HG02852 (cell line): ENCODE measurements around the gene STK10.

Source experiments
- ATAC-seq: cut with Tn5 transposase; IDR thresholded peaks from one replicate; pipeline ENCODE4 v1.9.1; 2021; ENCODE audit warnings: mild to moderate bottlenecking, moderate library complexity; ENCODE audit not compliant: unreplicated experiment

Gene STK10

GRCh38 chr5:172063463-172064235, 124.4 kb downstream of the STK10 start:
- ATAC-seq, result no peak

GRCh38 chr5:172059661-172060100, 128.3 kb downstream of the STK10 start:
- no peak for ATAC-seq

GRCh38 chr5:172058088-172058487, 129.9 kb downstream of the STK10 start:
- ATAC-seq, result no peak

- no peak for ATAC-seq
Observed at GRCh38 chr5:172055996-172056395, 132.0 kb downstream of the STK10 start.

GRCh38 chr5:172055421-172055820, 132.6 kb downstream of the STK10 start:
- no peak for ATAC-seq

DNA sequence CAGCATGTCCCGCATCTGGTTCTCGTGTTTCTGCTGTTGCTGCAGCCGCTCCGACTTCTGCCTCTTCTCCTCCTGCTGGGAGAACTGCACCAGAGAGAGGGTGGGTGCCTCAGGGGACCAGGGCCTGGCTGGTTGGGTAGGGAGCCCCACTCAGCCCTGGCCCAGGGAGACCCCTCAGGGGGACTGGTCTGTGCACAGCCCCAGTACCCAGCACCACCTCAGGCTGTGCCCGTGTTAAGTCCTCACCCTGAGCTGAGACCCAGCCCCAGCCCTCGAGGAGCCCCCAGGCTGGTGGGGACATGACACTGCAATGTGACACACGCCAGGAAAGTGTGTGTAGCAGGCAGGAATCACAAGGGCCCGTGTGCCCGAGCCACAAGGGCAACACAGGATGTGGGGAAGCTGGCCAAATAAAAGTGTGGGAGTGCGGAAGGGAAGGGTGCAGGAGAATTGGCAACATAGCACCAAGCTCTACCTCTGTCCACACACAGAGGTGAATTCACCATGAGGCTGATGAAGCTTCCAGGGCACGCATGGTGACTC, 133.3 kb downstream of the STK10 start:
- ATAC-seq, result no peak

- ATAC-seq, result no peak
Observed at GRCh38 chr5:172052450-172053236, 135.4 kb downstream of the STK10 start.

DNA sequence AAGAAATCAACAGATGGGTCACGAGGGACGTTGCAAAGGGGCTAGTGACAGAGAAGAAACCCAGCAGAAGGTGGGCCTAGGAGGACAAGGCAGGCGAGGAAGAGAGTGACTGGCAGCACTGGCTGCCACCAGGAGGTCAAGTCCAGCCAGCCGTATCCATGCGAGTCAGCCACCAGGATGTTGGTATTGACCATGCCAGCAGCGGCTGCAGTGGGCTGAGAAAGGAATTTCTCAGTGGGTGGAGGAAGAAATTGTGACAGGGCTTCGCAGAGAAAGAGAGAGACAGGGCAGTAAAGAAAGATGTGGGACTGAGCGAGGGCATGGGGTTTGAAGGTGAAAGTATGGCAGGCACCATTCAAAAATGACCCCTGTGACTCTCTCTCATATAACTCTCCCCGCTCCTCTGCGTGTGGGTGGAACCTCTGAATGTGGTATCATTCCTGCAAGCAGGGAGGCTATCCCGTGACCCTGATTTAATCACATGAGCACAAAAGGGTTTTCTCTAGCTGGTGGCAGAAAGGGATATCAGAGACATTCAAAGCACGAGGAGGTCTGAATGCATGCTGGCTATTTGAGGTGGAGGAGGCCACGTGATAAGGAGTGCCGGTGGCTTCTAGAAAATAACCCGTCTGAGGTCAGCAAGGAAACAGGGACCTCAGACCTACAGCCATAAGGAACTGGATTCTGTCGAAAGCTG, 136.2 kb downstream of the STK10 start:
- ATAC-seq, result no peak

- ATAC-seq, result no peak
Observed at GRCh38 chr5:172050080-172050479, 137.9 kb downstream of the STK10 start.

DNA sequence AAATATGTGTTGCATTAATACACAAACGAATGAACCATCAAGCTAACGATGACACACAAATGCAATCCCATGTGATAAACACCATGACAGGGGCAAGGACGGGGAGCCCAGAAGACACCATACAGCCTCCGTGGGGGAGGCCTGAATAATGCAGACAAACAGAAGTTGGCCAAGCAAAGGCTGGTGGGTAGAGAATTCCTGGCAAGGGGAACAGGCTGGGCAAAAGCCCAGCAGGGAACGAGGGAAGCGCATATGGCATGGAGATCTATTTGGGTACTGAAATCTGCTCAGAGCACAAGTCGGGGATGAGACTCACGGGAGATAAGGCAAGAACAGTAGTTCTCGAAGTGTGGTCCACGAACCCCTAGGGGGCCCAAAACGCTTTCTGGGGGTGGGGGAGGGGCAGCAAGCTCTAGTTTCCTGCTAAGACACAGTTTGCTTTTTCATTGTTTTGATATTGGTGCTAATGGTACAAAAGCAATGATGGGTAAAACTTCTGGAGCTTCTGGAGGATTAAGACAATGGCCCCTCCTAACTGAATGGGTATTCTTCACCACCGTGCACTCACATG, 138.7 kb downstream of the STK10 start:
- ATAC-seq, result no peak

- no peak for ATAC-seq
Observed at GRCh38 chr5:172048539-172049101, 139.4 kb downstream of the STK10 start.

GRCh38 chr5:172048170-172048422, 139.9 kb downstream of the STK10 start:
- ATAC-seq, result no peak

DNA sequence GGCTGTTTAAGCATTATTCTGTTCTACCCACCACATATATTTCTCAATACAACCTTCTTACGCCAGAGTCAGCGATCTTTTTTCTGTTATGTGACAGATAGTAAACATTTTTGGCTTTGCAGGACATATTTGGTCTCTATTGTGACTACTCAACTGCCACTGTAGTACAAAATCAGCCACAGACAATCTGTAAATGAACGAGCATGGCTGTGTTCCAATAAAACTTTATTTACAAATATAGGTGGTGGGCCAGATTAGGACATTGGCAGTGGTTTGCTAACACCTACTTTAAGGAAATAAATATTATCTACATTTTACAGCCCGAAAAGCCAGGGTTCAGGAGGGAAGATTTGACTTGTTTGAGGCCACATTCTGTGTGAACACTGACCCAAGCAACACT, 141.4 kb downstream of the STK10 start:
- no peak for ATAC-seq

DNA sequence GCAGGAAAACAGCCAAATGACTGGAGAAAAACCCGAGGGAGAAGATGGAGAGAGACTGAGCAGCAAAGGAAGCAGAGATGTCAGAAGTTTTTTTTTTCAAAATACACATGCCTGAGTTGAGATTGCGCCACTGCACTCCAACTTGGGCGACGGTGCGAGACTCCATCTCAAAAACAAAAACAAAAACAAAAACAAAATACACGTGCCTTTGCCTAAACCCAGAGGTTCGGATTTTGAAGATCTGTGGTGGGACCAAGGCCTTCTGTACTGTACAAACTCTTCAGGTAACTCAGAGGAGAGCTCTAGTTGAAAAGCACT, 142.8 kb downstream of the STK10 start:
- ATAC-seq, result no peak

DNA sequence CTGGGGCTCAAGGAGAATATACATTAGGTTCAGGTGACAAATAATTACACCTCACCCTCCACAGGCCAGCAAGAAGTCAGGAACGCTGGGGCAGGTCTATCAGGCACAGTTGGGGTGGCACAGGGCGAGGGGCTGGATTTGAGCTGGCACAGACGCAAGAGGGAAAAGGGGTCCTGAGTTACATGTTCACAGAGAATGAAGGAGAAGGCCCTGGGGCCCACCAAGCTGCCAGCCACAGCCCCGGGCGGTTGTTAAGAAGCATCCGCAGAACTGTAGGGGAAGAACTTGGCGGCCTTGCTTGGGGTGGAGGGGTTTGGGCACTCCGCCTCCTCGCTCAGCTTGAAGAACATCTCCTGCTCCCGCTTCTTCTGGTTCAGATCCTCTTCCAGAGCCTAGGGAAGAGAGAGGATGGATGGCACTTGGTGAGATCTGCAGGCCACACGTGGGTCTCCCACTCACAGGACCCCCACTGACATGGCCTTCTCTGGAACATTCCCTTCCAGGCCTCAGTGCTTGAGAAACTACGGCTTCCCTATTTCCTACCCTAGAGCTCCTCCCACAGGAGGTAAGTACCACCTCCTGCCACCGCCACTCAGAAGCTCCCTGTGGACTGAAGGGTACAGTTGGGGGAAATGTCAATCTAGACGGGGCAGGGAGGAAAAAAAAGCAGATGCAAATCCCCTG, 143.3 kb downstream of the STK10 start:
- no peak for ATAC-seq

- ATAC-seq, result no peak
Observed at GRCh38 chr5:172043865-172044264, 144.2 kb downstream of the STK10 start.

DNA sequence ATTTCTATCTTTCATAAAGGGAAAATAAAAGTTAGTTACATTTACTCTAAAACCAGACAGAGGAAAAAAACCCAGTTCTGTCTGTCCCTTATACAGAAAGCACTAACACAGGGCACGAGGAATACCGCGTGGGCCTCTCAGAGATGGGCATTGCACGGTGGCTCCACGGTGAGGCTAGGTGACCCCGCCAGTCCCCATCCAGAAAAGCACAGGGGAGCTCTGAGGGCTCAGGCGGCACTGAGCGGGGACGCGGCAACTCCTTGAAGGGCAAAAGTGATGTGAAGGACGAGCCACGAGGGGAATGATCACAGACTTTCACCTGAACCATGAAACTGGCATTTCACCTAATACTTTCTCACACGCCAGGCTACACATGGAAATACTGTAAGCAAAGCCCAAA, 145.8 kb downstream of the STK10 start:
- no peak for ATAC-seq

DNA sequence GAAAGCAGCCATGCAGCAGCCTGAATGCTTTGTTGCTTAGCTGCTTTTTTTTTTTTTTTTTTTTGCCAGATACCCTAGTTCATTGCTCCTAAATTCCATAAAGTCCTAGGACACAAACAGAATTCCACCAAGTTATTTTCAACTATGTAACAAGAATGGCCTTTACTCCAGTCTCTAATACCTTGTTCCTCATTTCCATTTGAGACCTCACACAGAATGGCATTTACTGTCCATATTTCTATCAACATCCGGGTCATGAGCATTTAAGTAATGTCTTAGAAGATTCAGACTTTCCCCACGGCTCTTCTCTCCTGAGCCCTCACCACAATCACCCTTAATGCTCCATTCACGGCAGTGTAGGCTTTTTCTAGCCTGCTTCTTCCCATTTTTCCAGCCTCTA, 149.9 kb downstream of the STK10 start:
- no peak for ATAC-seq

DNA sequence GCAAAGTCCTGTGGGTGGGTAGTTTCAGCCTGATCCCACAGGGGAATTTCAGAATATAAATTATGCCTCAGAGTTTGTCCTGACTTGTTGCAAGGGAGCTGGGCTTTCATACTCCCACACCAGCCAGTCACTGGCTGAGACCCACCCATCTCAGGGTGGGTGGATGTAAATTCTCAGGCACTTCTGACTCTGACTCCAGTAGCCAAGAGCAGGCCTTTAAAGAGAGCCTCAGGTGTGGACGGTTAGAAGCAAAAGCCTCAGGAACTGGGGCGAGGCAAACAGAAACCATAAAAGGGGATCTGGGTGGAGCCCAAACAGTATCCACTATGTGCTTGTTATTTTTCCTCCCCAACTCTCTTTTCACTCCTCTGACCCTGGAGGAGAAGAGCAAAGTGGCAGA, 153.0 kb downstream of the STK10 start:
- ATAC-seq, result peak; percentile 94

GRCh38 chr5:172031894-172032461, 156.0 kb downstream of the STK10 start:
- ATAC-seq, result no peak
